Measurements from ENCODE around the gene UGGT1.

Gene UGGT1

GRCh38 chr2:128103407-128103806 is 12.4 kb downstream of the UGGT1 start:
- no peak overlapping the region for H3K4me3 ChIP-seq (ENCODE audit: low read length)
- peaks cover 60% of the 10 kb centered on the region for H3K36me3 ChIP-seq (ENCODE audit: control insufficient read depth, low read length)
- H3K4me2 ChIP-seq (ENCODE audit: low read length): no peak overlapping the region
- no peaks in the 10 kb centered on the region for H3K27me3 ChIP-seq (ENCODE audit: control insufficient read depth, low read length)
- H3K79me2 ChIP-seq (ENCODE audit: control insufficient read depth, low read length): peaks cover 48% of the 10 kb centered on the region
- H3K9me2 ChIP-seq (replicated peaks; ENCODE audit: control insufficient read depth, low read length): no peaks in the 10 kb centered on the region
- H3K9me3 ChIP-seq (ENCODE audit: control insufficient read depth, insufficient read depth, low read length): no peaks in the 10 kb centered on the region
- no peak overlapping the region for H3K27ac ChIP-seq (ENCODE audit: low read depth, low read length)
- no peaks in the 10 kb centered on the region for H4K20me1 ChIP-seq (ENCODE audit: control insufficient read depth, insufficient read depth, low read depth, low read length)
- no peaks in the 10 kb centered on the region for H3K4me1 ChIP-seq (ENCODE audit: control insufficient read depth, low read length)
- no peaks in the 10 kb centered on the region for H3F3A ChIP-seq (ENCODE audit: control insufficient read depth, insufficient read depth)
- no peak for TF ChIP-seq EZH2phosphoT487 (IDR thresholded peaks at IDR 0.05; ENCODE audit: borderline replicate concordance, low read length)
- TF ChIP-seq CTCF (IDR thresholded peaks at IDR 0.05; ENCODE audit: low read depth, low read length, poor library complexity, severe bottlenecking): no peak

GRCh38 chr2:128105072-128105471 is 14.1 kb downstream of the UGGT1 start:
- Histone ChIP-seq H3K4me2 (ENCODE audit: low read length) (no peak overlapping the region), H3K4me3 (ENCODE audit: low read length) (no peak overlapping the region), H3K9me2 (replicated peaks; ENCODE audit: control insufficient read depth, low read length) (no peaks in the 10 kb centered on the region), H3K27ac (ENCODE audit: low read depth, low read length) (no peak overlapping the region), H3K27me3 (ENCODE audit: control insufficient read depth, low read length) (no peaks in the 10 kb centered on the region), H3K4me1 (ENCODE audit: control insufficient read depth, low read length) (no peaks in the 10 kb centered on the region), H3K9me3 (ENCODE audit: control insufficient read depth, insufficient read depth, low read length) (no peaks in the 10 kb centered on the region), H4K20me1 (ENCODE audit: control insufficient read depth, insufficient read depth, low read depth, low read length) (no peaks in the 10 kb centered on the region), H3K79me2 (ENCODE audit: control insufficient read depth, low read length) (peaks cover 35% of the 10 kb centered on the region), H3F3A (ENCODE audit: control insufficient read depth, insufficient read depth) (no peaks in the 10 kb centered on the region), H3K36me3 (ENCODE audit: control insufficient read depth, low read length) (peaks cover 62% of the 10 kb centered on the region)
- TF ChIP-seq EZH2phosphoT487 (IDR thresholded peaks at IDR 0.05; ENCODE audit: borderline replicate concordance, low read length): no peak
- TF ChIP-seq CTCF (IDR thresholded peaks at IDR 0.05; ENCODE audit: low read depth, low read length, poor library complexity, severe bottlenecking): no peak

- H3K9me2 ChIP-seq (replicated peaks; ENCODE audit: control insufficient read depth, low read length): no peaks in the 10 kb centered on the region
- H4K20me1 ChIP-seq (ENCODE audit: control insufficient read depth, insufficient read depth, low read depth, low read length): no peaks in the 10 kb centered on the region
- peaks cover 57% of the 10 kb centered on the region for H3K36me3 ChIP-seq (ENCODE audit: control insufficient read depth, low read length)
- no peak overlapping the region for H3K27ac ChIP-seq (ENCODE audit: low read depth, low read length)
- no peak overlapping the region for H3K4me3 ChIP-seq (ENCODE audit: low read length)
- no peak overlapping the region for H3K4me2 ChIP-seq (ENCODE audit: low read length)
- no peaks in the 10 kb centered on the region for H3K27me3 ChIP-seq (ENCODE audit: control insufficient read depth, low read length)
- peaks cover 9% of the 10 kb centered on the region for H3K79me2 ChIP-seq (ENCODE audit: control insufficient read depth, low read length)
- peaks cover 3% of the 10 kb centered on the region; the same call in 1 of the 2 replicates for H3F3A ChIP-seq (ENCODE audit: control insufficient read depth, insufficient read depth)
- no peak for TF ChIP-seq EZH2phosphoT487 (IDR thresholded peaks at IDR 0.05; ENCODE audit: borderline replicate concordance, low read length)
- TF ChIP-seq CTCF (IDR thresholded peaks at IDR 0.05; ENCODE audit: low read depth, low read length, poor library complexity, severe bottlenecking): no peak
- H3K9me3 ChIP-seq (ENCODE audit: control insufficient read depth, insufficient read depth, low read length): no peaks in the 10 kb centered on the region
- H3K4me1 ChIP-seq (ENCODE audit: control insufficient read depth, low read length): no peaks in the 10 kb centered on the region
Observed at GRCh38 chr2:128108166-128108565, 17.2 kb downstream of the UGGT1 start.

Data from DOHH2 (cell line).